ENCODE measurements around the gene AHRR.

- TF ChIP-seq TAF1 (IDR thresholded peaks at IDR 0.05; ENCODE audit: borderline replicate concordance, insufficient read depth, low read length) (no peak), SIN3A (IDR thresholded peaks at IDR 0.05; ENCODE audit: borderline replicate concordance, insufficient read depth, low read length) (no peak), POLR2AphosphoS5 (IDR thresholded peaks at IDR 0.05; ENCODE audit: low read depth, low read length) (no peak), REST (IDR thresholded peaks at IDR 0.05; ENCODE audit: insufficient read depth in 1 of 2, low read depth in 2 of 2, low read length in 2 of 2) (no peak)
These were observed 117.0 kb downstream of the AHRR start for GRCh38 chr5:438481-438981.

All from PFSK-1 (cell line).